ENCODE results near the gene ACACB. TPM values are rescaled to one million over a fixed set of nuclear protein-coding genes. Genes with fewer than 3 reads are reported as not detected.
"Not testable (repeated sequence)": the region's sequence is repeated elsewhere in the genome, so short reads cannot be mapped to it uniquely, and the experiment has no call there.

The ACACB gene
- total RNA-seq, 1 donor from 2014 or later = 167 TPM

GRCh38 chr12:109130297-109131153 lies 14.1 kb downstream of the ACACB start:
- ATAC-seq (ENCODE audit: poor library complexity) = peak; percentile 33
- intact Hi-C loops (cut with DNase I) = no loop called here
- peak; percentile 46 for DNase-seq

DNA sequence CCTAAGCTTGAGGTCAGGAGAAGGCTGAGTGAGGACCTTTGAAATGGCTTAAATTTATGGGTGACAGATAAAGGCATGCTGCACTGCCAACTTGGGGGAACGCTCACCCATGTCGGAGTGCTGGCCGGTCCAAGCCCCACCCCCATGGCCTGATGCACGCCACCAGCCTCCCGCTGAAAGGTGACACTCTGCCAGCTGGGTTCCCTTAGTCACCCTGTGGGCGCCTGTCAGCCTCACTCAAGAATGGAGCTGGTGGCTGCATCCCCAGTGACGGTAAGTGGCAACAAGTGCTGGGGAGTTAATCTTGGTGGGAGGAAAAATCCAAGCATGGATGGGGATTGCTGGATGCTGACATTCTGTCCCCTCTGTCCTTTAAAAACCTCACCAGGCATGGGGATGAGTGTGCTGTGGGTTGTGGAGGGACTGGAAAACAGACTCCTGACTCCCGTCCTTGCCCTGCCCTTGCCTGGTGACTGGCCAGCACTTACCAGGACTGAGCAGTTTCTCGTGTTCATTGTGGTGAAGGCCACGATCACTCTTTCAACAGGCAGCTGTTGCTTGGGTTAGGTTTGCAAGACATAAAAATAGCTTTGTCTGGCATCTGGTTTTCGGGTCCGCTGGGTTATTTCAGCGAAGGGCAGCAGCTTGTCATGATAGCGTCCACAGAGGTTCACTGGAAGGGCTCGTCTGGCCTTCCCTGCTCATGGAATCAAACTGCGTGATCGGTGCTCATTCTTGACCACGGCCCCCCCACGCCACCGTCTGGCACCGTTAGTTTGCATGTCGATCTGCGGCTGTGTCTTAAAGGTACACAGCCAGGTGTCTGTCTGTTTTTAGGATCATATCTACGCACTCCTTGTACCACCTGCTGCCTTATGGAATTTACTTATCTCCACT lies 15.0 kb downstream of the ACACB start:
- ATAC-seq (ENCODE audit: poor library complexity) (peak; percentile 87), DNase-seq (peak; percentile 84)
- intact Hi-C loops (cut with DNase I) = no loop called here

GRCh38 chr12:109134186-109134917 lies 18.0 kb downstream of the ACACB start:
- intact Hi-C loops (cut with DNase I) = no loop called here
- peak; percentile 27 for ATAC-seq (ENCODE audit: poor library complexity)

DNA sequence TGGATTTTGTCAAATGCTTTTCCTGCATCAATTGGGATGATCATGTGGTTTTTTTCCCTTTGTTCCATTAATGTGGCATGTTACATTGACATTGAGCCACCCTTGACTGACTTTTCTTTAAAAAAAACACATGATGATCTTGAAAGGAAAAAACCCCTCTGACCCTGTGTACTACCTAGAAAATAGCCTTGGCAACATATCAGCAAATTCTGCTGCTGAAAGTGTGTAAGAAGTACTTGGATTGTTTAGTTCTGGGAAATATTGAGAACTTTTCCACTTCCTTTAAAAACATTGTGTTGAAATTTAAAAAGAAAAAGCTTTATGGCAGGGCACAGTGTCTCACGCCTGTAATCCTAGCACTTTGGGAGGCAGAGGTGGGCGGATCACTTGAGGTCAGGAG lies 20.7 kb downstream of the ACACB start:
- no peak for DNase-seq
- intact Hi-C loops (cut with DNase I) = no loop called here
- no peak for ATAC-seq (ENCODE audit: poor library complexity)

More at GRCh38 chr12:109134186-109134917, 18.0 kb downstream of the ACACB start:
- DNase-seq = peak; percentile 71

GRCh38 chr12:109139360-109139759 lies 23.0 kb downstream of the ACACB start:
- intact Hi-C loops (cut with DNase I) = no loop called here
- DNase-seq = no peak
- ATAC-seq (ENCODE audit: poor library complexity) = no peak

GRCh38 chr12:109139791-109140190 lies 23.4 kb downstream of the ACACB start:
- no peak for ATAC-seq (ENCODE audit: poor library complexity)
- intact Hi-C loops (cut with DNase I) = no loop called here
- no peak for DNase-seq

DNA sequence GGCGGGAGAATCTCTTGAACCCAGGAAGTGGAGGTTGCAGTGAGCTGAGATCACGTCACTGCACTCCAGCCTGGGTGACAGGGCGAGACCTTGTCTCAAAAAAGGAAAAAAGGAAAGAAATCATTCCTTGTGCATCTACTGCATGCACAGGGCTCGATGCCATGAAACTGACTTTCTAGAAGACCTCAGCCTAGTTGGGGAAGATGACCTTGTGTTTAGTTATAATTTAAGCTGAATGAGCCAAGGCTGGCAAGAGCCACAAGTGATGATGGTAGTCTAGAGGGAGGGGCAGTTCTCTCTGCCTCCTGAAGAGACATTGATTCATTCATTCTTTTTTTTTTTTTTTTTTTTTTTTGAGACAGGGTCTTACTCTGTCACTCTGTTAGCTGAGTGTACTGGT lies 24.2 kb downstream of the ACACB start:
- intact Hi-C loops (cut with DNase I) = no loop called here
- ATAC-seq (ENCODE audit: poor library complexity) (peak; percentile 36), DNase-seq (no peak)

DNA sequence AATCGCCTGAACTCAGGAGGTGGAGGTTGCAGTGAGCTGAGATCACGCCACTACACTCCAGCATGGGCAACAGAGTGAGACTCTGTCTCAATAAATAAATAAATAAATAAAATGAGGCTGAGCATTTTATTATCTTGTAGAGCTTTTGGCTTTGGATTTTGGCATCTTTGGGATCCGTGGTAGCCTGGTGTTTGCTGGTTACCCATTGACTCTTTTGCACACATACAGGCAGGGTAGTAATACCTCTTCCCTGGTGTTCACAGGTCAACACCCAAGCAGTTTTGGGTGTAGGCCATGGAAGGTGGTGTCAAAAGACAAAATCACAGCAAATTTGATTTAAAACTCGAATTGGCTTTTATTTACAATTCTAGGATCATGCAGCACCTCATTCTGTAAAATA lies 27.8 kb downstream of the ACACB start:
- intact Hi-C loops (cut with DNase I) = no loop called here
- ATAC-seq (ENCODE audit: poor library complexity) (no peak), DNase-seq (no peak)

DNA sequence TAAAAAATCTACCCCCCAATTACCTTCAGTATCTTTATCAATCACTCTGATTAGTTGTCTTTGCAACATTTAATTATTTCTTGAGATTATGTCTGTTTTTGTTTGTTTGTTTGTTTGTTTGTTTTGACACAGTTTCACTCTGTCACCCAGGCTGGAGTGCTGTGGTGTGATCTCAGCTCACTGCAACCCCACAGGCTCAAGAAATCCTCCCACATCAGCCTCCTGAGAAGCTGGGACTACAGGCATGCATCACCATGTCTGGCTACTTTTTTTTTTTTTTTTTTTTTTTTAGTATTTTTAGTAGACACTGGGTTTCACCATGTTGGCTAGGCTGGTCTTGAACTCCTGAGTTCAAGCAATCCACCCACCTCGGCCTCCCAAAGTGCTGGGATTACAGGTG lies 30.7 kb downstream of the ACACB start:
- ATAC-seq (ENCODE audit: poor library complexity); intact Hi-C loops (cut with DNase I); DNase-seq: not testable (repeated sequence)

- peak; percentile 81 for ATAC-seq (ENCODE audit: poor library complexity)
- intact Hi-C loops (cut with DNase I) = no loop called here
Observed at GRCh38 chr12:109147954-109148353, 31.6 kb downstream of the ACACB start.

DNA sequence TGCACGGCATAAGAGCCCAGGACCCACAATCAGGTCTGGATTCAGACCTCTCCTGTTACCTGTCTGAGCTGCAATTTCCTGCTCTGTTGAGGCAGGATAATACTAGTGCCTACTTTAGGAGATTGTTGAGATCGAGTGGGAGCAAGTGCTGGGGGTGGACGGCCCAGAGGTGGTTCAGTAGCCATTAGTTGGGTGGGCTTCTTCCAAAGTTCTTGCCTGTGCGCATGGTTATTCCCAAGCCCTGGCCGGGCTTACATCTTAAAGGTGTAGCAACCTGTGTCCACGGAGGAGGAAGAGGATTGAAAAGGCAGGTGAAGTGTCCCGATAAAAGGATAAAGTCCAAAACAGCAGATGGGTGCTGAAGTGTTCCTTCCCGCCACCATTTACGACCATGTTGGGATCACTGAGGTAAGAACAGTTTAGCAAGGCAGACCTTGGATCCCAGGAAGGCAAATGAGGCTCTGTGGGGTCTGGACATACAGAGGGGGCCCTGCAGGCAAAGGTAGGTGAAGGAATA lies 33.8 kb downstream of the ACACB start:
- intact Hi-C loops (cut with DNase I) = no loop called here
- ATAC-seq (ENCODE audit: poor library complexity) = no peak
- DNase-seq = no peak

More at GRCh38 chr12:109147954-109148353, 31.6 kb downstream of the ACACB start:
- DNase-seq = no peak

DNA sequence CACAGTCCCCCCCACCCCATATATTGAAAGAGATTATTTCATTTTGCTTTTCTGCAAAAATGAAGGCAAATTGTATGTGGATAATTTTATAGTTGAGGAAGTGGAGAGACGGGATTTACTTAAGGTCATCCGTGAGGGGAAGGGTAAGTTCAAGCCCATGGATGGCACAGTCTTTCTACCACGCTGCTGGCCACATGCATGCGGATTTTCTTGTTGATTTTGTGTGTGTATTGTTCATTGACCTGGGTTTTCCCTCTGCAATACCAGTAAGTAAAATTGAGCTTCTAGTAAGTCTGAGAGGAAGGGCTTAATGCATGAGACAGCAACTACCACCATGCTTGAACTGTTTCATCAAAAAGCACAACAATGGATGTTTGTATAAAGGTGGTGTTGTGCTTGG lies 35.1 kb downstream of the ACACB start:
- intact Hi-C loops (cut with DNase I) = no loop called here
- ATAC-seq (ENCODE audit: poor library complexity) = no peak
- DNase-seq = no peak

- peak; percentile 4 for ATAC-seq (ENCODE audit: poor library complexity)
- intact Hi-C loops (cut with DNase I) = no loop called here
- DNase-seq = peak; percentile 54
Observed at GRCh38 chr12:109153821-109154441, 37.5 kb downstream of the ACACB start.

GRCh38 chr12:109154451-109155438 lies 38.4 kb downstream of the ACACB start:
- ATAC-seq (ENCODE audit: poor library complexity) (peak; percentile 94), DNase-seq (peak; percentile 91)
- intact Hi-C loops (cut with DNase I) = loop anchor here (5.0 kb wide), 1 partner anchor 32 kb away; no protein-coding TSS in a partner anchor

DNA sequence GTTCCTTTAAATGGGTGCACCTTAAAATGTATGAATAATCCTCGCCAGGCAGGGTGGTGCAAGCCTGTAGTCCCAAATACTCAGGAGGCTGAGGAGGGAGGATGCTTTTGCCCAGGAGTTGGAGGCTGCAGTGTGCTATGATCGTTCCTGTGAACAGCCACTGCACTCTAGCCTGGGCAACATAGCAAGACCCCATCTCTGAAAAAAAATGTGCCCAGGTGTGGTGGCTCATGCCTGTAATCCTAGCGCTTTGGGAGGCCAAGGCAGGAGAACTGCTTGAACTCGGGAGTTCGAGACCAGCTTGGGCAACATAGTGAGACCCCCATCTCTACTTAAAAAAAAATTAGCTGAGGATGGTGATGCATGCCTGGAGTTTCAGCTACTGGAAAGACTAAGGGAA lies 39.6 kb downstream of the ACACB start:
- intact Hi-C loops (cut with DNase I) = loop anchor here (5.0 kb wide), 1 partner anchor 34 kb away; no protein-coding TSS in a partner anchor
- DNase-seq (no peak), ATAC-seq (ENCODE audit: poor library complexity) (no peak)

DNA sequence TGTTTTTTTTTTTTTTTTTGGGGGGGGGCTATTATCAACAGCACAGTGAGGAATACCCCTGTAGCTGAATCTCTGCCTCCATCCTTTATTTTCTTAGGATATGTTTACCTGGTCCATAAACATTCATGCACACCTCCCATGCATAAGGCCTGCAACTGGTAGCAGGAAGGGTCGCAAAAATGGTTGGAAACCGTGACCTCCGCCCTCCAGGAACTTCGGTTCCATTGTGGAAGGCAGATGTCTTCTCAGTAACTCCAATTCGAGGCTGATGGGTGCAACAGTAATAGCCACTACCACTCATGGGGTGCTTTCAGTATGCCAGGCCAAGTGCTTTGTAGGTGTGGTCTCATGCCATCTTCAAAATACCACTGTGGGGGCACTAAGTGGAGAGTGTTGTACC lies 40.2 kb downstream of the ACACB start:
- intact Hi-C loops (cut with DNase I) = loop anchor here (5.0 kb wide), 1 partner anchor 34 kb away; no protein-coding TSS in a partner anchor
- no peak for ATAC-seq (ENCODE audit: poor library complexity)
- DNase-seq = no peak

DNA sequence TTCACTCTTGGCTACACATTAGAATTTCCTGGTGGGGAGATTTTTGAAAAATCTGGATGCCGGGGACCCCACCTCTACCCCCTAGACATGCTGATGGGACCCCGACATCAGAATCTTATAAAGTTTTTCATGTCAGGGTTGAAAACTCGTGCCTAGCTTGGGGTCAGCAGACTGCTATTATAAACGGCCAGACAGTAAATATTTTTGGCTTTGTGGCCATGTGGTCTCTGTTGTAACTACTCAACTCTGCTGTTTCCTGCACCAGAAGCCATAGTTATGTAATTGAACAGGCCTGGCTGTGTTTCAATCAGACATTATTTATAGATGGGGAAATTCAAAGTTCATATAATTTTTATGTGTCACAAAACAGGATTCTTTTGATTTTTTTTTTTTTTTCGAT lies 41.6 kb downstream of the ACACB start:
- intact Hi-C loops (cut with DNase I) = loop anchor here (5.0 kb wide), 1 partner anchor 36 kb away; no protein-coding TSS in a partner anchor

More for the DNA sequence above, 41.6 kb downstream of the ACACB start:
- ATAC-seq (ENCODE audit: poor library complexity) = no peak
- DNase-seq = no peak

Measured in Right ventricle myocardium superior (tissue), 1 donor.